Endodermal cell (in vitro differentiated cells): ENCODE measurements around the gene FOXP4. TPM values are rescaled to one million over a fixed set of nuclear protein-coding genes. Genes with fewer than 3 reads are reported as not detected.

ENCODE experiments used
- DNase-seq: peaks from one replicate; pipeline ENCODE4 v3.0.0-alpha.2; 2017
- H3K27ac ChIP-seq: 2 replicates; pipeline ENCODE4 v1.5.1; 2013; ENCODE audit warnings: mild to moderate bottlenecking, low read depth, low read length, moderate library complexity
- H3K27me3 ChIP-seq: 2 replicates; pipeline ENCODE4 v1.6.1; 2013; ENCODE audit warnings: mild to moderate bottlenecking, low read length, moderate library complexity; ENCODE audit not compliant: insufficient read depth, control insufficient read depth, poor library complexity, severe bottlenecking
- H3K36me3 ChIP-seq: 2 replicates; pipeline ENCODE4 v1.7.0; 2013; ENCODE audit warnings: mild to moderate bottlenecking, low read length, moderate library complexity; ENCODE audit not compliant: control insufficient read depth, insufficient read depth
- H3K4me1 ChIP-seq: one replicate; pipeline ENCODE4 v1.7.0; 2013; ENCODE audit warnings: low read length; ENCODE audit not compliant: control insufficient read depth, insufficient read depth
- H3K4me3 ChIP-seq: 2 replicates; pipeline ENCODE4 v1.5.1; 2013; ENCODE audit warnings: mild to moderate bottlenecking, low read length, moderate library complexity
- H3K9ac ChIP-seq: 2 replicates; pipeline ENCODE4 v1.6.1; 2013; ENCODE audit warnings: mild to moderate bottlenecking, low read length, moderate library complexity; ENCODE audit not compliant: poor library complexity, severe bottlenecking; ENCODE audit errors: extremely low read depth
- H3K9me3 ChIP-seq: 2 replicates; pipeline ENCODE4 v1.6.1; 2013; ENCODE audit warnings: mild to moderate bottlenecking, low read length, moderate library complexity; ENCODE audit not compliant: control insufficient read depth
- H3K27ac Mint-ChIP-seq: 2 replicates; pipeline ENCODE4 v1.8.0; 2020; ENCODE audit warnings: mixed read lengths
- H3K27me3 Mint-ChIP-seq: 2 replicates; pipeline ENCODE4 v1.8.0; 2021; ENCODE audit warnings: mild to moderate bottlenecking, mixed read lengths; ENCODE audit not compliant: insufficient read depth
- H3K36me3 Mint-ChIP-seq: 2 replicates; pipeline ENCODE4 v1.8.0; 2020; ENCODE audit warnings: low read depth, mixed read lengths
- H3K4me1 Mint-ChIP-seq: 2 replicates; pipeline ENCODE4 v1.8.0; 2020; ENCODE audit warnings: mixed read lengths
- H3K4me3 Mint-ChIP-seq: 2 replicates; pipeline ENCODE4 v1.8.0; 2020; ENCODE audit warnings: mild to moderate bottlenecking, moderate library complexity, mixed read lengths
- H3K9me3 Mint-ChIP-seq: 2 replicates; pipeline ENCODE4 v1.8.0; 2020; ENCODE audit warnings: mild to moderate bottlenecking, mixed read lengths
- WGBS, 2 experiments: methylation state at CpG; one replicate each; pipeline versions ENCODE4 v1.1.5 to v1.1.7; 2013; ENCODE audit warnings: missing lambda C conversion rate in 2 of 2, mixed read lengths in 1 of 2; ENCODE audit not compliant: insufficient coverage in 1 of 2, insufficient read length in 1 of 2; 5-methylcytosine and 5-hydroxymethylcytosine counted together
- total RNA-seq, 2 donors: library from RNA; stranded (reverse); fragmentation: NEBNext Ultra II Directional in 1 of 2; extraction: Animal tissue kit (Norgen Biotek cat#: 25700) in 1 of 2; gene quantifications; 2 replicates in 1 of 2; 3 replicates in 1 of 2; pipeline ENCODE4 v1.2.1, GENCODE V29; 2021
- TF ChIP-seq, protein P1 (sequence below): fragments of 200-600 bp; sonication (generic); conservative IDR thresholded peaks from 2 replicates; pipeline ENCODE4 v1.5.0; 2021; ENCODE audit warnings: antibody characterized with exemption, mild to moderate bottlenecking

Gene FOXP4
- total RNA-seq, 2 donors from 2014 or later: 44.4 to 47.7 TPM

- Histone ChIP-seq H3K27me3 (peaks cover 4% of the 10 kb centered on the region), H3K9me3 (no peaks in the 10 kb centered on the region), H3K4me1 (peaks cover 44% of the 10 kb centered on the region), H3K36me3 (peaks cover 38% of the 10 kb centered on the region), H3K27ac (no peak overlapping the region), H3K9ac (no peak overlapping the region), H3K4me3 (no peak overlapping the region)
- Mint-ChIP-seq H3K27ac (no peak overlapping the region), H3K4me1 (peaks cover 68% of the 10 kb centered on the region), H3K9me3 (no peaks in the 10 kb centered on the region), H3K36me3 (peaks cover 32% of the 10 kb centered on the region), H3K27me3 (peaks cover 79% of the 10 kb centered on the region), H3K4me3 (peak overlapping the region; percentile 2)
- 89 to 91% methylated on average over 10 to 12 of the region's 12 CpGs for WGBS, 2 experiments
- DNase-seq: peak; percentile 66
- TF ChIP-seq, protein P1, sequence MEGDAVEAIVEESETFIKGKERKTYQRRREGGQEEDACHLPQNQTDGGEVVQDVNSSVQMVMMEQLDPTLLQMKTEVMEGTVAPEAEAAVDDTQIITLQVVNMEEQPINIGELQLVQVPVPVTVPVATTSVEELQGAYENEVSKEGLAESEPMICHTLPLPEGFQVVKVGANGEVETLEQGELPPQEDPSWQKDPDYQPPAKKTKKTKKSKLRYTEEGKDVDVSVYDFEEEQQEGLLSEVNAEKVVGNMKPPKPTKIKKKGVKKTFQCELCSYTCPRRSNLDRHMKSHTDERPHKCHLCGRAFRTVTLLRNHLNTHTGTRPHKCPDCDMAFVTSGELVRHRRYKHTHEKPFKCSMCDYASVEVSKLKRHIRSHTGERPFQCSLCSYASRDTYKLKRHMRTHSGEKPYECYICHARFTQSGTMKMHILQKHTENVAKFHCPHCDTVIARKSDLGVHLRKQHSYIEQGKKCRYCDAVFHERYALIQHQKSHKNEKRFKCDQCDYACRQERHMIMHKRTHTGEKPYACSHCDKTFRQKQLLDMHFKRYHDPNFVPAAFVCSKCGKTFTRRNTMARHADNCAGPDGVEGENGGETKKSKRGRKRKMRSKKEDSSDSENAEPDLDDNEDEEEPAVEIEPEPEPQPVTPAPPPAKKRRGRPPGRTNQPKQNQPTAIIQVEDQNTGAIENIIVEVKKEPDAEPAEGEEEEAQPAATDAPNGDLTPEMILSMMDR: no peak
Measured at GRCh38 chr6:41551086-41551700, 5.0 kb downstream of the FOXP4 start.

GRCh38 chr6:41551857-41552256 lies 5.7 kb downstream of the FOXP4 start:
- no peaks in the 10 kb centered on the region for H3K9me3 Mint-ChIP-seq
- H3K4me3 Mint-ChIP-seq: peak overlapping the region; percentile 2
- Histone ChIP-seq H3K4me3 (no peak overlapping the region), H3K27ac (no peak overlapping the region), H3K27me3 (peaks cover 4% of the 10 kb centered on the region), H3K9ac (no peak overlapping the region), H3K9me3 (no peaks in the 10 kb centered on the region), H3K36me3 (peaks cover 38% of the 10 kb centered on the region), H3K4me1 (peaks cover 44% of the 10 kb centered on the region)
- 79 to 86% methylated on average over 4 to 9 of the region's 9 CpGs for WGBS, 2 experiments
- H3K27me3 Mint-ChIP-seq: peaks cover 86% of the 10 kb centered on the region
- H3K4me1 Mint-ChIP-seq: peaks cover 70% of the 10 kb centered on the region
- H3K27ac Mint-ChIP-seq: no peak overlapping the region
- DNase-seq: no peak
- H3K36me3 Mint-ChIP-seq: peaks cover 32% of the 10 kb centered on the region
- TF ChIP-seq, protein P1: no peak

DNA sequence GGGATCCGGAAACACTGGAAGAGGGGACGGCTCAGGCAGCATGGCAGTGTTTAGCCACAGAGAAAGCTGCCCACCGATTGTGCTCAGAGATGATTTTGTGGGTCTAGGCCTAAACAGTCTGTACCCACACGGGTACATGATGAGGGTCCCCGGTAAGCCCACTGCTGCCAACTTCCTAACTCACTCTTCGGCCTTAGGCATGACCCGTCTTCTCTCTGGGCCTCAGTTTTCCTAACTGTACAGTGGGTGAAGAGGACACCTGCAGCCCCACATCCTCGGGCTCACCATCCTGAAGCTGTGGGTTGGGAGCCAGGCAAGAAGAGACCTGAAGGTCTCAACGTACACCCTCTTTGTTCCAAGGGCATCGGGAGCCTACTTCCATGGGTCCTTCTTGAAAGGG lies 6.5 kb downstream of the FOXP4 start:
- Histone ChIP-seq H3K27ac (no peak overlapping the region), H3K4me1 (peaks cover 44% of the 10 kb centered on the region), H3K36me3 (peaks cover 44% of the 10 kb centered on the region), H3K9me3 (no peaks in the 10 kb centered on the region), H3K27me3 (peaks cover 4% of the 10 kb centered on the region), H3K9ac (no peak overlapping the region), H3K4me3 (no peak overlapping the region)
- Mint-ChIP-seq H3K4me3 (no peak overlapping the region), H3K27ac (no peak overlapping the region), H3K36me3 (peaks cover 36% of the 10 kb centered on the region), H3K4me1 (peaks cover 75% of the 10 kb centered on the region), H3K27me3 (peaks cover 90% of the 10 kb centered on the region), H3K9me3 (no peaks in the 10 kb centered on the region)
- 84 to 85% methylated on average over 8 to 10 of the region's 10 CpGs for WGBS, 2 experiments
- TF ChIP-seq, protein P1: no peak
- DNase-seq: no peak
